Measurements from ENCODE around the gene CCNG2.

- TF ChIP-seq ZFYVE20 (CRISPR knock-in tag; IDR thresholded peaks at IDR 0.05; ENCODE audit: borderline replicate concordance, low read depth) (no peak), REST (IDR thresholded peaks at IDR 0.05; ENCODE audit: borderline replicate concordance in 1 of 2, low read depth in 1 of 2, low read length in 2 of 2) (no peak), ZBTB1 (CRISPR knock-in tag; IDR thresholded peaks at IDR 0.05; ENCODE audit: borderline replicate concordance) (no peak), CBFB (CRISPR knock-in tag; IDR thresholded peaks at IDR 0.05) (no peak), CHD2 (IDR thresholded peaks at IDR 0.05; ENCODE audit: low read depth, low read length) (no peak), RERE (CRISPR knock-in tag; IDR thresholded peaks at IDR 0.05; ENCODE audit: low read depth) (no peak), JDP2 (CRISPR knock-in tag; IDR thresholded peaks at IDR 0.05; ENCODE audit: borderline replicate concordance) (no peak)
Observed at GRCh38 chr4:77158487-77158861, 1.5 kb downstream of the CCNG2 start.

Data from HepG2 (cell line).